ENCODE data around the gene RAB5IF.
"Not testable (repeated sequence)": the region's sequence is repeated elsewhere in the genome, so short reads cannot be mapped to it uniquely, and the experiment has no call there.

The RAB5IF gene

DNA sequence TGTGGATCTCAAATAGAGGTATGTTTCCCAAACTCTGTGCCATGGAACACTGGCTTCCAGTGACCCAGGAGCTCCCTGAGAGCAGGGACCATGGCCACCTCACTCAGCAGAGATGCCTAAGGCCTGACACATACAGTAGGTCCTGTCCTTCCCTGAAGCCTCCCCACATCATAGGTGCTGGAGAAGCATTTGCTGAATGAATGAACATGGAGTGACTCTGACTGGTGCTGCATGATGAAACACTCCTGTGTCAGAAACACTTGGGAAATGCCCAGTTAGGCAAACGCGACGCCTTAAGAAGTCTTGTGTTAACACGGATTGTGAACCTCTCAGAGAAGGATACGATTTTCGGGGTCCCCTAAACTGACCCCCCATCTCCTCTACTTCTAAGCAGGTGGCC is 26.1 kb downstream of the RAB5IF start:
- TF ChIP-seq POLR2AphosphoS5 (IDR thresholded peaks at IDR 0.05; ENCODE audit: borderline replicate concordance, low read depth, low read length), result no peak
- no peak for TF ChIP-seq EZH2 (IDR thresholded peaks at IDR 0.05)
- TF ChIP-seq FOXP2 (optimal IDR thresholded peaks at IDR 0.05; ENCODE audit: control extremely low read depth, extremely low read length, insufficient read depth), result no peak
- Histone ChIP-seq H3K9ac (ENCODE audit: insufficient read length) (no peak overlapping the region), H3K36me3 (ENCODE audit: insufficient read depth, low read length) (no peaks in the 10 kb centered on the region), H3K9me3 (ENCODE audit: low read depth, low read length) (no peaks in the 10 kb centered on the region), H3K4me3 (no peak overlapping the region), H3K27ac (no peak overlapping the region)
- DNase-seq (ENCODE audit: low read depth, low spot score), result no peak

DNA sequence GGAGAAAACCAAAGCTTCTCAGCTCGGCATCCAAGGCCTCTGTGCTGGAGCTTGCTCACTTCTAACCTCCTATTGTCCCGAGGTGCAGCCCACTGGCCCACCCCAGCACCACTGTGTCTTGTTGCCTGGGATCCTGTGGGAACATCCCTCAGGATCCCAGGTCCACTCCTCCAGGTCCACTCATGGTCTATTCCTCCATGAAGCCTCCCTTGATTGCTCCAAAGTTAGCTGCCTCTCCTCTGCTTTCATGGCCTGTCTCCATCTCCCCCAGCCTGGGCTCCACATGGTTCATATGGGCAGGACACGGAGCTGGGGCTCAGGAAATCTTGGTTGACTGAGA is 26.5 kb downstream of the RAB5IF start:
- DNase-seq (ENCODE audit: low read depth, low spot score), result no peak
- no peak overlapping the region for H3K27ac ChIP-seq
- H3K36me3 ChIP-seq (ENCODE audit: insufficient read depth, low read length), result no peaks in the 10 kb centered on the region
- no peak for TF ChIP-seq POLR2AphosphoS5 (IDR thresholded peaks at IDR 0.05; ENCODE audit: borderline replicate concordance, low read depth, low read length)
- no peak for TF ChIP-seq FOXP2 (optimal IDR thresholded peaks at IDR 0.05; ENCODE audit: control extremely low read depth, extremely low read length, insufficient read depth)
- no peak for TF ChIP-seq EZH2 (IDR thresholded peaks at IDR 0.05)
- H3K9me3 ChIP-seq (ENCODE audit: low read depth, low read length), result no peaks in the 10 kb centered on the region
- H3K9ac ChIP-seq (ENCODE audit: insufficient read length), result no peak overlapping the region
- no peak overlapping the region for H3K4me3 ChIP-seq

DNA sequence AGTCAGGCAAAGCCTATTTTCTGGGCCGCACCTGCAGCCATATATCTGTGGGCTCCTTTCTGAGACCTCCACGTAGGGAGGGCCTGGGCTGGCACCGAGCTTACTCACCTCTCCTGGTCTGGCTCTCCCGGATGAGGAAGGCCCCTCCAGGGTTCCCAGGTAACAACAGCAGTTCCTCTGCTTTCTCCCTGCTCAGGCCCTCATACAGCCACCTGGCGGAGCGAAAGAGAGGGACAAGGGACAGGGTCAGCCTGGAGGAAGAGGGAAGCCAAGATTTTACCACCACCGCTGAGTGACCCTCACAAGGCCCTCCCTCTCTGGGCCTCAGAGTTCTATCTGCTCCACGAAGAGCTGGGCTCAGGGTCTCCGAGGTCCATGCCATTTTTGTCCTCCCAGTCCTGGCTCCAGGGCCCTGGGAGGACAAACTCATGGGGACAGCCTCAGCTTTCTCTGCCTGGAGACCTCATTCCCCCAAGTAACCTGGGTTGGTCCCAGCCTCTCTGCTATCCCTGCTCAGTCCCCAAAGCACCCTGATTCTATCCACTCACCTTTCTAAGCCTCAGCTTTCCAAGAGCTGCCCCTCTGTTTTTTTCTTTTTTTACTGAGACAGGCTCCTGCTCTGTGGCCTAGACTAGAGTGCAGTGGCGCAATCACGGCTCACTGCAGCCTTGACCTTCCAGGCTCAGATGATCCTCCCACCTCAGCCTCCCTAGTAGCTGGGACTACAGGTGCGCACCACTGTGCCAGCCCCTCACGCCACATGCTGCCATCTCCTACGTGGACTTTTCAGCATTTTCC is 27.1 kb downstream of the RAB5IF start:
- H3K9me3 ChIP-seq (ENCODE audit: low read depth, low read length), result no peaks in the 10 kb centered on the region
- no peaks in the 10 kb centered on the region for H3K36me3 ChIP-seq (ENCODE audit: insufficient read depth, low read length)
- H3K27ac ChIP-seq, result no peak overlapping the region
- no peak overlapping the region for H3K9ac ChIP-seq (ENCODE audit: insufficient read length)
- TF ChIP-seq POLR2AphosphoS5 (IDR thresholded peaks at IDR 0.05; ENCODE audit: borderline replicate concordance, low read depth, low read length), result no peak
- no peak for TF ChIP-seq FOXP2 (optimal IDR thresholded peaks at IDR 0.05; ENCODE audit: control extremely low read depth, extremely low read length, insufficient read depth)
- no peak for TF ChIP-seq EZH2 (IDR thresholded peaks at IDR 0.05)
- DNase-seq (ENCODE audit: low read depth, low spot score), result no peak
- no peak overlapping the region for H3K4me3 ChIP-seq

DNA sequence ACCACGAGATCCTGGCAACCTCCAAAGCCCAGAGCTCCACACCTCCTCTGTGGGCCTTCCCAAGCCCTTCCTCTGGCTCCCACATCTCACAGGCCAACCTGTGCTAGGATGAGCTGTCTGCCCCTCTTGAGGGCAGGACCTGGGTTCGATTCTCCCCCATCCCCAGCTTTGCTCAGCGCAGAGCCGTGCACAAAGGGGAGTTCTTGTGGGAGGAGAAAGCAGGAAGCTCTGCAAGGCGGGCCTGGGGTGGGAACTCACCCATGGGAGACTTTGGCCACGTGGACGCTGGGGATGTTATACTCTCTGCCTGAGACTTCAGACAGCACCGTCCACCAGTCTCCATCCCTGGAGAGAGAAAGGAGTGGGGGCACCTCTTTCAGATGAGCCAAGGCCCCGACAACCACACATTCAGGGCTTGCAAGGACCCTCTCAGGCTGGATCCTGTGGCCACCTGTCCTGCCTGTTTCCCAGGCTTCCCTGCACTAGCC is 27.8 kb downstream of the RAB5IF start:
- Histone ChIP-seq H3K27ac (no peak overlapping the region), H3K9ac (ENCODE audit: insufficient read length) (no peak overlapping the region), H3K36me3 (ENCODE audit: insufficient read depth, low read length) (no peaks in the 10 kb centered on the region), H3K9me3 (ENCODE audit: low read depth, low read length) (no peaks in the 10 kb centered on the region), H3K4me3 (no peak overlapping the region)
- TF ChIP-seq POLR2AphosphoS5 (IDR thresholded peaks at IDR 0.05; ENCODE audit: borderline replicate concordance, low read depth, low read length), result no peak
- no peak for TF ChIP-seq EZH2 (IDR thresholded peaks at IDR 0.05)
- no peak for TF ChIP-seq FOXP2 (optimal IDR thresholded peaks at IDR 0.05; ENCODE audit: control extremely low read depth, extremely low read length, insufficient read depth)
- DNase-seq (ENCODE audit: low read depth, low spot score), result no peak

DNA sequence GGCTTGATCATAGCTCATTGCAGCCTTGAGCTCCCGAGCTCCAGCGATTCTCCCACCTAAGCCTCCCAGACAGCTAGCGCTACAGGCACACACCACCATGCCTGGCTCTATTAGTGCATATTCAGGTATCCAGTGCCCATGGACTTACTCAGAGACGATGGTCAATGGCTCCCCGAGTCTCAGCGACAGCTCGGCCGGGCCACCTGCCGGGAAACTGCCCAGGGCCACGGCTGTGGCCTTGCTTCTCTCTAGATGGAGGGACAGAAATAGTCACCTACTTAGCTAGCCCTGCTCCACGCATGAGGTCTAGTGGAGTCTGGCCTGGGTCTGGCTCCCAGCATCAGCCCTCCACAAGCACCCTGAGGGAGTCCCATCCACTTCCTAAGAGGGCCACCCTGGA is 28.8 kb downstream of the RAB5IF start:
- no peak for TF ChIP-seq EZH2 (IDR thresholded peaks at IDR 0.05)
- TF ChIP-seq POLR2AphosphoS5 (IDR thresholded peaks at IDR 0.05; ENCODE audit: borderline replicate concordance, low read depth, low read length), result no peak
- no peak for TF ChIP-seq FOXP2 (optimal IDR thresholded peaks at IDR 0.05; ENCODE audit: control extremely low read depth, extremely low read length, insufficient read depth)
- Histone ChIP-seq H3K27ac (no peak overlapping the region), H3K36me3 (ENCODE audit: insufficient read depth, low read length) (no peaks in the 10 kb centered on the region), H3K4me3 (no peak overlapping the region), H3K9ac (ENCODE audit: insufficient read length) (no peak overlapping the region), H3K9me3 (ENCODE audit: low read depth, low read length) (no peaks in the 10 kb centered on the region)
- no peak for DNase-seq (ENCODE audit: low read depth, low spot score)

DNA sequence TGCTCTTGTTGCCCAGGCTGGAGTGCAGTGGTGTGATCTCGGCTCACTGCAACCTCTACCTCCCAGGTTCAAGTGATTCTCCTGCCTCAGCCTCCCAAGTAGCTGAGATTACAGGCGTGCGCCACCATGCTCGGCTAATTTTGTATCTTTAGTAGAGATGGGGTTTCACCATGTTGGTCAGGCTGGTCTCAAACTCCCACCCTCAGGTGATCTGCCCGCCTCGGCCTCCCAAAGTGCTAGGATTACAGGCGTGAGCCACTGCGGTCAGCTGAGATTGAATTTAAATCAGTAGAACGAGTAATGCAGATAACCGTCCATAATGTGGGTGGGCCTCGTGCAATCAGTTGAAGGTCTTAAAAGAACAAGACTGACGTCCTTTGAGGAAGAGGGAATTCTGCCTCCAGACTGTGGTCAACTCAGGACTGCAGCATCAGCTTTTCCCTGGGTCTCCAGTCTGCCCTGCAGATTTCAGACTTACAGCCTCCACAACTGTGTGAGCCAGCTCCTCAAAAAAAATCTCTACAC is 33.4 kb downstream of the RAB5IF start:
- not testable (repeated sequence) for H3K4me3 ChIP-seq; H3K9ac ChIP-seq (ENCODE audit: insufficient read length); H3K36me3 ChIP-seq (ENCODE audit: insufficient read depth, low read length); H3K27ac ChIP-seq; H3K9me3 ChIP-seq (ENCODE audit: low read depth, low read length); DNase-seq (ENCODE audit: low read depth, low spot score)

DNA sequence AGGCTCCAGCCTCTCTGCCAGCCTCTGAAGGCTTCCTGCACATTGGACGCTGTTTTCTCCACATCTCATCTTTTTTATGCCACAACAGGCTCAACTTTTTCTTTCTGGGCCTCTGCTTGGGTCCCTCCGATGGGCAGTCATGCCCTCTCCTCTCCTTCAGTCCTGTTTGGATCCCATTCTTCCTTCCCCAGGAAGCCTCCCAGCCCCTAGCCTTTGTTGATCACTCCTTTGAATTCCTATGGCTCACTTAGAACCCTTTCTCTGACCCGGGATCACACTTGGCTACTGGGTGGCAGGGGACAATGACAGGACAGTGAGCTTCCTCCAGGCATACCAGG is 35.9 kb downstream of the RAB5IF start:
- Histone ChIP-seq H3K9me3 (ENCODE audit: low read depth, low read length) (no peaks in the 10 kb centered on the region), H3K9ac (ENCODE audit: insufficient read length) (no peak overlapping the region)
- TF ChIP-seq POLR2AphosphoS5 (IDR thresholded peaks at IDR 0.05; ENCODE audit: borderline replicate concordance, low read depth, low read length), result no peak
- TF ChIP-seq EZH2 (IDR thresholded peaks at IDR 0.05), result no peak
- TF ChIP-seq FOXP2 (optimal IDR thresholded peaks at IDR 0.05; ENCODE audit: control extremely low read depth, extremely low read length, insufficient read depth), result no peak

DNA sequence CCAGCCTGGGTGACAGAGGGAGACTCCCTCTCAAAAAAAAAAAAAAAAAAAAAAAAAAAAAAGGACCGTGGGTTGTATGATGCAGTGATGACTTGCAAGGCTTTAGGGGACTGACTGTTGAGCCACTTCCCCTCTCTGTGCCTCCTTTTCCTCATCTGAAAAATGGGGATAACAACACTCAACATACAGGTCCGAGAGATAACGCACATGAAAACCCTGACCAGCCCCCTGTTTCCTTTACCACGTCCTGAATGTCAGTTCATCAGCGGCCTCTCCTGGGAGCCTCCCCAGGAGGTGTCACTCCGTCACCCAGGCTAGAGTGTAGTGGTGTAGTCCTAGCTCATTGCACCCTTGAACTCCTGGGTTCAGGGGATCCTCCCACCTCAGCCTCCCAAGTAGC is 36.6 kb downstream of the RAB5IF start:
- no peak for TF ChIP-seq FOXP2 (optimal IDR thresholded peaks at IDR 0.05; ENCODE audit: control extremely low read depth, extremely low read length, insufficient read depth)
- TF ChIP-seq EZH2 (IDR thresholded peaks at IDR 0.05), result no peak
- Histone ChIP-seq H3K4me3 (no peak overlapping the region), H3K36me3 (ENCODE audit: insufficient read depth, low read length) (no peaks in the 10 kb centered on the region), H3K9me3 (ENCODE audit: low read depth, low read length) (no peaks in the 10 kb centered on the region), H3K27ac (no peak overlapping the region), H3K9ac (ENCODE audit: insufficient read length) (no peak overlapping the region)
- no peak for DNase-seq (ENCODE audit: low read depth, low spot score)

More for the DNA sequence above, 35.9 kb downstream of the RAB5IF start:
- no peak overlapping the region for H3K4me3 ChIP-seq
- no peak for DNase-seq (ENCODE audit: low read depth, low spot score)
- no peak overlapping the region for H3K27ac ChIP-seq
- no peaks in the 10 kb centered on the region for H3K36me3 ChIP-seq (ENCODE audit: insufficient read depth, low read length)
